Activated CD8-positive, alpha-beta memory T cell treated with anti-CD3 and anti-CD28 coated beads, Interleukin-2, amount 50 U/mL, for 48 hours (primary cell): ENCODE measurements around the gene ISYNA1.
A peak's percentile ranks its signal among the peaks of the same experiment; 100 is the strongest.

ENCODE experiments used
- DNase-seq: peaks from one replicate; pipeline ENCODE4 v3.0.0-alpha.2; 2020

The ISYNA1 gene

DNA sequence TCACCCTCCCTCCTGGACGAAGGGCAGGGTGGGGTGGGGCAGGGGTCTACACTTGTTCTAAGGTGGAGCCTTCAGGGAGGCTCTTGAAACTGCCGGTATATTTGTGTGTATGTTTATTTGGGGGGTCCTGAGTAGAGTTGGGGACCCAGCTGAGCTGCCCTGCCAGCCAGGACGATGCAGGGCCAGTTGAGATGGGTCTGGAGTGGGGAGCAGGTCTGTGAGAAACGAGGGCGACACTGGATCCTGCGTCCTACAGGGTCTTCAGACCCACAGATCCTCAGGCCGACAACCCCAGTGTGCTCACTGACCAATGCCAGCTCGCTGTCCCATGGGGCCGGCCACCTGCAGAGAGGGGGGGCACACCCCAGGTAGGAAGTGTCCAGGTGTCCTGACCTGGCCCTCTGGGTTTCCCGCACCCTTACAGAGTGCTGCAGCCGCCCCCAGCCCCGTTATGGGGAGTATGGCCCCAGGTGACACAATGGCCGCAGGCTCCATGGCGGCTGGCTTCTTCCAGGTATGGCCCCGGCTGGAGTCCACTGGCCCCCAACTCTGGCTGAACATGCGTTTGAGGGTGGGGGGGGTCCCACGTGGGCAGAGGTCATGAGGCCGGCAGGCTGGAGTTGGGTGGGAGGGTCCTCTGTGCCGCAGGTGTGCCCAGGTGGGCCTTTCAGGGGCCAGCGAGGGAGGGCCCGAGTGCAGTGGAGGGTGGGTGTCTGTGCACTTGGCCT is 7.4 kb downstream of the ISYNA1 start:
- DNase-seq, result no peak

DNA sequence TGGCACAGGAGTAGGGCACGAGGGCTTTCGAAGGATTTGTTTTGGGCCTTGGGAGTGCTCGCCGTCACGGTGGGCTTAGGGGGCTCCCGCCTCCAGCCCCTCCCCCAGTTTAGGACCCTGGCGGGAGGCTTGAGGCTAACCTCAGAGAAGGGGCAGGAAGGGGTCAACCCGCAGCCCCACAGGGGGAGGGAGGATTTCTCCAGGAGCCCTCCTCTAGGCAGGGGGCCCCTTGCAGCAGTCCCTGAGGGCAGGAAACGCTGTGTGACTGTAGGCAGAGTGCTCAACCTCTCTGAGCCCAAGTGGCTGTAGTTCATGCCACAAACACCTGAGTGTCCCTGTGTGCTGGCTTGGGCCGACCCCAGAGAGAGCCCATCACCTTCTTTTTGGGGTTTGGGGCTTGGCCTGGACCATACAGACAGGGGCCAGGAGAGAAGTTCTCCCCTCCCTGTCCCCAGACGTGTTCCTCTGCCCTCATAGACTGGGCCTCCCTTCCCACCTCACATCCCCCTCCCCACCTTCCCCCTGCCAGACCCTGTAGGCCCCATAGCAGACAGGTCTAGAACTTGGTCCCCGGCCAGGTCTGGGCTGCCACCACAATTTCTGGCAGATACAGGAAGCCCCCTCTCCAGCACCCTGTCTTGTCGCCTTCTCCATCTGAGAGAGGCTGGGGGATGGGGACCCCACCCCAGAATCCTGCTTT is 8.1 kb downstream of the ISYNA1 start:
- DNase-seq, result peak; percentile 63

DNA sequence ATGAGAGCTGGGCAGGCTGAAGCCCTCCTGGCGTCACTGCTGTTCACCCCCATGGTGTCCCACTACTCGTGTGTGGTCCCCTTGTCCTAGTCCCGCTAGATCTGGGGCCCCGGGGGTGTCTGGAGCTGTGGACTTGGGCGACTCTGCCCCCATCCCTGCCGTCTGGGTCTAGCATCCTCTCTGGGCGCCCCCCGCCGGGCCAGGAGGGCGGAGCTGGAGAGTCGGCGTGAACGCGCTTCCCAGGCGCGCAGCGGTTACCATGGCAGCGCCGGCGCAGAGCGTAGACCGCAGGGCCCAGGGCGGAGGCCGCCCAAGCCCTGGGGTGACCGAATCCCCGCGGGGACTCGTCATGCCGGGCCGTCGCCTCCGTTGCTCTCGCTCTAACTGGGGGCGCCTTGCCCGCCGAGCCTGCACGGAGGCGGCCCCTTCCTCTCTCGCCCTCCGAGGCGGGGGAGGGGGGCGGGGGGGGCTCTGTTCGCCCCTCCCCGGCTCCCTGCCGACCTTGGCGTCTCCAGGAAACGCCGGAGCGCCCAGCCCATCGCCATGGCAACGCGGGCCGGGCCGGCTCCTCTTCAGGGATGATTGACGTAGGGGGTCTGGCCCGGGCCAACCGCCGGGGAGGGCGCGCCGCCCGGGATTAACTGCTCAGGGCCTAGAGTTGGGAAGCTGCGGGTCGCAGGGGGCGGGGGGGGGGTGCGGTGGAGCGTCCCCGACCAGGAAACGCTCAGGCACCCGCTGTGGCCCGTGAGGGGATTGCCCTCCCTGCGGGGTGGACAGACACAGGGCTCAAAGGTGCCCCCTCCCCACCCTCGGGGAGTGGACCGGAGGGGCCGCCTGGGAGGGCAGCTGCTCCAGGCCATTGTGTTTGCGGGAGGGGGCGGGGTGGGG is 8.9 kb downstream of the ISYNA1 start:
- peak; percentile 91 for DNase-seq

DNA sequence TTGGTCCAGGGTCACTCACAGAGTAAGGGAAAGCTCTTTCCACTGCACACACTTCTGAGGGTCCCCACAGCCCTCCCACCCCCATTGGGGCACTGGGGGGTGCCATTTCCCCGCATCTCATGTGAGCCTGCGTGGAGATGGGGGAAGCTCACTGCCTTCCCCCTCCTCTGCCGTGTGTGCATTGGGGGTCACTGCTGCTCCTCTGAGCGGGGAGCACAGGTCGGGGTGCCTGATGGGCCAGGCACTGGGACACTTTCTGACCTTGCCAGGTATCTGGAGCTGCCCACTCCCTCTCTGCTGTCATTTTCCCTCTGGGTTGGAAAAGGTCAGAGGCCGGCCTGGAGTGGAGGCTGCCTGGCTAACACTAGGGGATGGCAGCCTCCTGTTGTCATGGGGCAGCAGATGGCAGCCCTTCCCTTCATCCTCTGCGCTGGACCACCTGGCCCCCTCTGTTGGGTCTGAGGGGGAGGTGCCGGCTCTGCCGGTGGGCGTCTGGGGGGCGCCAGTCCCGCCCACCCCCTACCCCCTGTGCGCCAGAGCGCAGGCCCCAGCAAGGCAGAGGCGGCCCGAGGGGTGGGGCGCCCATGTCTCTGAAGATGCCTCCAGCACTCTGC is 9.7 kb downstream of the ISYNA1 start:
- DNase-seq, result peak; percentile 59

DNA sequence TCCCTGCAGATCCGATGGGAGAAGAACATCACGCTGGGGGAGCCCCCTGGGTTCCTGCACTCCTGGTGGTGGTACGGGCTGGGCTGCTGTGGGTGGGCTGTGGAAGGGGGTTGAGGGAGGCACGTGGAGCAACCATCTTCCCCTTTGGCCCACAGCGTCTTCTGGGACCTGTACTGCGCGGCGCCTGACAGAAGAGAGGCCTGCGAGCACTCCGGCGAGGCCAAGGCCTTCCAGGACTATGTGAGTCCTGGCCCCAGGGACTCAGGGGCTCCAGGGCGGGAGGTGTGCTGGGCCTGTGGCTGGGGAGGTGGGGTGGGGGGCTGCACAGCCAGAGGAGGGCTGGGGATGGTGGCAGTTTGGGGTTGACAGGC is 10.2 kb downstream of the ISYNA1 start:
- DNase-seq, result no peak

DNA sequence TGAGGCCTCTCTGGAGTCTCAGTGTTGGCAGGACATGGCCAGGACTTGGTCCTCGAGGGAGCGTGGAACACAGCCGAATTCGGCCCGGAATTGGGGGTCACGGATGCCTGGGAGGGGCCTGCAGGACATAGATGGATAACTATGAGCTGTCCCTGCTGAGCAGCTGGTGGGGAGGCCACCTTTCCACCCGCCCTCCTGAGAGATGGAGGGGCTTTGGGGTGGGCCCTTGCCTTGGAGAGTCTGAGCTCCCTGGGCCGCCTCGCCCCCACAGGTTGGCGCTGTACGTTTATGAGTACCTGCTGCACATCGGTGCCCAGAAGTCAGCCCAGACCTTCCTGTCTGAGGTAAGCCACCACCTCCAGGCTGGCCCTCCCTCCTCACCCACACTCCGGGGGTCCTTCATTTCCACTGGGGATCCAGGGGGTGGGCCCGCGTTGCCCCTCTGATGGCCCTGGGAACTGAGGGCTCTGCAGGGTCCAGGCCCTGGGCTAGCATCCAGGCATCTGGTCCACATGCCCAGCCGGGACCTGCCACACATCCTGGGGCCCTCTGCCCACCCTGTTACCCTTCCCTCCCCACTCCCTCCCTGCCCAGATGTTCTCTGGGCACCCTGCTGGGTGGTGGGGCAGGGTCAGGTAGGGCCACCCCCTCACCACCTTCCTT is 10.7 kb downstream of the ISYNA1 start:
- DNase-seq, result peak; percentile 55

DNA sequence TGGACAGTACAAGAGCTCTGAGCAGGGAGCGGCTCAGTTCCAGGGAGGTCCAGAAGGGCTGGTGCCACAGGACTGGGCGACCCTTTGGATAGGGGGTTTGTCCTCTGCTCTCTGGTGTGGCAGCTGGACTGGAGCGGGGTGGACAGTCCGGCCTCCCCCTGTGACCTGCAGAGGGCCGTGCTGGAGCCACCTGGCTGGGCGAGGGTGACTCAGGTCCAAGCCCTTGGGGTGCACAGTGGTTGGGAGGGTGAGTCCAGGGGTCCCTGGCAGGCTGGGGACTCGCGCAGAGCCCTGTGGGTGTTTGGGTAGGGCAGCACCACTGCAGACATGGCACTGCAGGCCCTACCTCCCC is 11.5 kb downstream of the ISYNA1 start:
- no peak for DNase-seq

DNA sequence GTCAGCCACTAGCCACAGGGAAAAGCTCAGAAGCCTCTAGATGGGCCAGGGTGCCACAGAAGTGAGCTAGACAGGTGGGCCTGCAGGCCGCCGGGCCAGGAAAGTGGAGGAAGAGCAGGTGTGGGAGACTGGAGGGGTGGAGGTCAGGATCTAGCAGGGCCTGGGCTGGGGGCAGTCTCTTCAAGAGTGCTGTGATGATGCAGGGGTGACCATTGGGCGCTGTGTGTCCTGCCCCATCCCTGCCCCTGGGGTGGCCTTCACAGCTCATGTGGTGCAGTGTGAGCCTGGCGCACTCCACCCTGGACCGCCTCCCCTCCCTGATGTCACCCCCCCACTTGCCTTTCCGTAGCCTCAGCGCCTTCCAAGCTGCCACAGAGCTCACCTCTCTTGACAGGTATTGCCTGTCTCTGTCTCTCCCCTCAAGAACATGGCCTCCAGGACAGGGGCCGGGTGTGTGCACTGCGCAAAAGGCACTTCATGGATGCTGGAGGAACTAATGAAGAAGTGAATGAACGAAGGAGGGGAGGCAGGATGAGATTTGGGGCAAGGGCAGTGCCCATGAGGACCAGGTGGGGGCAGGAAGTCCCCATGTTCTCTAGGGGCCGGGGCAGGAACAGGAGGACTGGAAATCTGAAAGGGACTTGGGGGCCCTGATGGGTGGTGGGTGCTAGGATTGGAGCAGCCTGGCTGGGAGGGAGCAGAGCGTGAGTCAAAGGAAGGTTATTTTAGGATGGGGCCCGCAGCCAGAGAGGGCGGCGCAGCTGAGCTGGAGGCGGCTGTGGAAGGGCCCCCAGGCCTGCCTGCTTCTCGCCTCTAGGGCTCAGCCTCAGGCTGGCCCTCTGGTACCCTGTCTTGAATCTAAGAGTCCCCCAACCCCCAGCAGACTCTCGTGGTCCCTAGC is 12.2 kb downstream of the ISYNA1 start:
- DNase-seq, result no peak

DNA sequence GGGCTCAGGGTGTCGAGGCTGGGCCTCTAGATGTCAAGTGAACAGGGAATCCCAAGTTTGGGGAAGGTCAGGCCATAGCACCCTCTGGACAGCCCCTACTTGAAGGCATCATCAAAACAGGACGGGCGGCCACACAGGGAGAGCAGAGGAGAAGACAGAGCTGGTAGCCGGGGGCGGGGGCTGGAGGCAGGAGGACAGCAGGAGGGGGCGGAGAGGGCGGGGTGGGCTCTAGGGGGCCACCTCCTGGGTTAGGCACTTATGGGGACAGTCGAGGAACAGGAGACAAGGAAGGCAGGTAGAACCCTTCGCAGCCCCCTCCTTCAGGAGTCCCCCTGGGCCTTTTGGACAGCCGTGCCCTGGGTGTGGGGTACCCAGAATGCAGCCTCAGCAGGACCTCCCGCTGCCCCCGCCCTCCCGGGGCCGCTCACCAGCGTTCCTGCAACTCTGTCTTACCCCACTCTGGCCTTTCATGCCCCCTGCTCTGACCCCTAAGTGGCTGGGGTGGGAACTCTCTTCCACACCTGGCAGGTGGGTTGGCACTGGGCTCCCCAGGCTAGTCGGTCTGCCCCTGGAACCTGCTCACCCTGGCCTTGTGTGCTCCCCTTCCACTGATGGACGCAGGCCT is 12.9 kb downstream of the ISYNA1 start:
- no peak for DNase-seq

DNA sequence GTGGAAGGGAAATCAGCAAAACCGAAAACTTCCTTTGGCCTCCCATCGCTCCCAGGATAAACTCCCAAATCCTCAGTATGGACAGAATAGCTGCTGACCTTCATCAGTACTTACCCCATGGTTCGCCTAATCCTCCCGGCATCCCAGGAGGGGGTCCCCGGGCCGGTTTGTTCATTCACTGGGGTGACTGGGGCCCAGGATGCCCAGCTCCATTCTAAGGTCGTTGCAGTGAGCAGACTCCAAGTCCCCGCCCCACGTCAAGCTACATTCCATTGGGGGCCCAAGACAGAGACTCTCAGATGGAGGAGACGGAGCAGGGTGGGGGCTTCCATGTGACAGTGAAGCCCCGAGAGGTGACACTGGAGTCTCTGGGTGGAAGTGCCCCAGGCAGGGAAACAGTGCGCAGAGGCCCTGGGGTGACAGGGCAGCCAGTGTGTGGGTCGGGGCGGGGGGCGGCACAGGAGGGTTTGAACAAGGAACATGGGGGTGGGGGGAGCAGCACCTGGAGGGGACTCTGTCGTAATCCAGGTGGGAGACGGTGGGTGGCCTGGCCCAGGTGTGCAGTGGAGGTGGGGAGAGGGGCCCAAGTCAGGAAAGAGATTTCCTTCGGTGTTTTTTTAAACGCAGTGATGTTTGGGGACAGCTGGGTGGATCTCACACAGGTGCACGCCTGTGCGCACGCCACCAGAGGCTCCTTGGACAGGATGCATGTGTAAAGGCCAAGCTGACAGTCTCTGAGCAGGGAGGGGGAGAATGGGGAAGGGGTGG is 13.6 kb downstream of the ISYNA1 start:
- DNase-seq, result no peak

DNA sequence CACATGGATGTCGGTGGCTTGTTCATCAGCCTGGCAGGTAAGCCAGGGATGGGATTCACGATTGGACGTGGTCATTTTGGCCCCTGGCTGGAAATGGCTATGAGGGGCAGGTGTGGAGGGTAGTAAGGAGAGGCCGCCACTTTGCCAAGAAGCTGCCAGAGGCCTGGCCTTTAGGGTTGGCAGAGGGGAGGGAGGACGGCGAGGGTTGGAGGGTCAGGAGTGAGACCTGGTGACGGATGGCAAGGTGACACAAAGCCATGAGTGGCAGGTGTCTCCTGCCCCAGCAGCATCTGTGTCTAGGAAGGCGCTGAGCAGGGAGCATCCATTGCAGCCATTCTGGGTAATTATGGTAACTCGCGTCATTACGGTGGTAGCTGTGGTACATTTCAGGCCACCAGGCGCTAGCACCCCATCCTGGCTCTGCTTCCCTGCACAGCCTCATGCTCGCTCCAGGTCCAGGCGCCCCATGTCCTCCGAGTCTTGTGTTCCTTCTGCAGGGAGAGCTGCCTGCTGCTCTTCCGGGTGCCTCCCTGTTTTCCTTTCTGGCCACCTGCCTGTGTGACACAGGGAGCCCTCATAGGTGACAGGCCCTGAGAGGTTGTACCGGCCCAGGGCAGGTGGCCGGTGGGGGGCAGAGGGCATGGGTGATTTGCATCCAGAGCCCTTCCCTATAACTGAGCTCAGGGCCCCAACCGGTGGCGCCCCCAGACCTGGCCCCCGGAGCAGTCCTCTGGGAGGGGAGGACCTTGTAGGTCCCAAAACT is 14.5 kb downstream of the ISYNA1 start:
- no peak for DNase-seq

DNA sequence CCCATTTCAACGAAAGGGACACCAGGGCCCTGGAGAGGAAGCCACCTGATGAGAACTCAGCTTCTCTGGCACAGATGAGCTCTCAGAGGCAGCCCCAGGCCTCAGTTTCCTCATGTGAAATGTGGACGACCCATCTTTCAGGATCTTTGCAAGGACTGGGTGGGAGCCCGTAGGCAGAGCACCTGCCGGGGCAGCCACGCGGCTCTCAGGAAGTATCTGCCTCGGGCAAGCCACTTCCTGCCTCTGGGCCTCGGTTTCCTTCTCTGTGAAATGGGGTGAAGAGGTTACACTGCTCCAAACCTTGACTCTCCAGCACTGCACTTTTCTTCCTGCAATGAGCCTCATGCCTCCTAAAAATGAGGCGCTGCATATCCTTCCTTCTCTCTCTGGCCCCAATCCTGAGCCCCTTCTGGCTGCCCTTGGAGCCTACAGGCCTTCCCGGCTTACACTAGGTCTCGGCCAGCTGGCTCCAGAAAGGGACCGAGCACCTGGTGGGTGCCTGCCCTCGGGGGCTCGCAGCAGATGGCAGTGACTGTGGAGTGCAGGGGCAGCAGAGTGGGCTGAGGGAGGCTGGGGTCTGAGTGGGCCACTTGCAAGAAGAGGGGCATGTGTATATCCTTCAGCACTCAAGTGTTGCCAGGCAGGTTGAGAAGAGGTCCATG is 15.3 kb downstream of the ISYNA1 start:
- DNase-seq, result peak; percentile 63

DNA sequence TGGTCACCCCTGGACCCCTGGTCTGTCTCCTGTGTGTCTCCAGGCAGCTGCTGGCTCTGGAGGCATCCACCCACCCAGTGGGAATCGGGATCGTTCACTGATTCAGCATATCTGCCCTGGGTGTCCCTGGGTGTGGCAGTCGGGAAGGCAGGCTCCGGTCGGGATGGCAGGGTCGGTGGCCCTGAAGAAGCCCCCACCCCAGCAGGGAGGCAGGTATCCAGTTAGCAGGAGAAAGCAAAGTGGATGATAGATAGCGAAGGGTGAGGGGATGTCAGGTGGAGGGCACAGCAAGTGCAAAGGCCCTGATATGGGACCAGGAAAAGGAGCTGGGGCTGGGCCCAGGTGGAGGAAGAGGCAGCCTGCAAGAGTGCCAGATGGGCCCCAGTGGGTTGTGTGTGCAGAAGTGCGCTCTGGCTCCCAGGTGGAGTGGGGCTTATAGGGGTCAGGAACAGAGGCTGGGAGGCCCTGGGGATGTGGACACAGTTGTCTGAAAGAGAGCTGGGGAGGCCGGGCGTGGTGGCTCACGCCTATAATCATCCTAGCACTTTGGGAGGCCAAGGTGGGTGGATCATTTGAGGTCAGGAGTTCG is 16.5 kb downstream of the ISYNA1 start:
- no peak for DNase-seq

DNA sequence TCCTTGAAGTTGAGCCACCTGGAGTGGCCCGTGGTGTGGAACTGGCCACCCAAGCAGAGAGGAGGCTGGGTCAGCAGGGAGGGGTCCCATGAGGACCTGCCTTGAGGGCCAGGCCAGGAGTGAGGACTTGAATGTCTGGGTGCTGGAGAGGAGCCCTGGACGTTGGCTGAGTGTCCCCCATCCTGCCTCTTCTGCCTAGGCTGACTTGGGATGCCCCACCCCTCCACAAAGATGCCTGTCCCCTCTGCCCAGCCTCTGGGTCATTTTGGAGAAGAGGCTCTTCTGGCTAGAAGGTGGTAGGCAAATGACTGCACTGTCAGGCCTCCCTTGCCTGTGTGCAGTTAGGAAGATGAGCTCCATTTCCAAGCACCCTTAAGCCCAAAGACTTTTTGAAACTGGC is 17.0 kb downstream of the ISYNA1 start:
- DNase-seq, result no peak

DNA sequence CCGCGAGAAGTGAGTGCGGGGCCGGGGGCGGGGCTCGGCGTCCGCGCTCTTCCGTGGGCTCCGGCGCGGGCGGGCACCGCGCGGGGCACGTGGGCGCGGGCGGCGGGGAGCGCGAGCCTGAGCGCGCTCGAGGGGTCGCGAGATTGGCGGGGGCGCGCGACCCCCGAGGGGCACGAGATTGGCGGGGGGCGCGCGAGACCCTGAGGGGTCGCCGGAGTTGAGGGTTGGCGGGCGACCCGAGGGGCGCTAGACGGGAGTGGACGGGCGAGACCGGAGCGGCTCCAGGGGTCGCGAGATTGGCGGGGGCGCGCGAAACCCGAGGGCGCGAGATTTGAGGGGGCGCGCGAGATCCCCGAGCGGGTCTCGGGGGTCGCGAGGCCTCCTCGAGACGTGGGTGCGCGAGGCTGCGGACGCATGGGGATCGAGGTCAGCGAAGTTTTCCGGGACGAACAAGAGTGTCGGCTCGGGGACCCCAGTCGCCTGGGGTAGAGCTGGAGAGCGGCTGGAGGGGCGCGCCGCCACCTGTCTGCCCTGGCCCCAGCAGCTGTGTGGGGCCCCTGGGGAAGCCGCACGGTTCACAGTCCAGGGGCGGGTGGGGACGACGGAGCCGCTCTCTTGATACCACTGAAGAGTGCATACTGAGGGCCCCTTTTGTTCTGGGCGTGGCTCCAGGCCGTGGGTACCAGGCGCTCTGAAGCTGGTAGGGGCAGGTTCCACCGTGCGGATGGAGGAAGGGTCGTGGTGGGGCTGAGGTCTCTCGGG is 18.1 kb downstream of the ISYNA1 start:
- DNase-seq, result peak; percentile 79

DNA sequence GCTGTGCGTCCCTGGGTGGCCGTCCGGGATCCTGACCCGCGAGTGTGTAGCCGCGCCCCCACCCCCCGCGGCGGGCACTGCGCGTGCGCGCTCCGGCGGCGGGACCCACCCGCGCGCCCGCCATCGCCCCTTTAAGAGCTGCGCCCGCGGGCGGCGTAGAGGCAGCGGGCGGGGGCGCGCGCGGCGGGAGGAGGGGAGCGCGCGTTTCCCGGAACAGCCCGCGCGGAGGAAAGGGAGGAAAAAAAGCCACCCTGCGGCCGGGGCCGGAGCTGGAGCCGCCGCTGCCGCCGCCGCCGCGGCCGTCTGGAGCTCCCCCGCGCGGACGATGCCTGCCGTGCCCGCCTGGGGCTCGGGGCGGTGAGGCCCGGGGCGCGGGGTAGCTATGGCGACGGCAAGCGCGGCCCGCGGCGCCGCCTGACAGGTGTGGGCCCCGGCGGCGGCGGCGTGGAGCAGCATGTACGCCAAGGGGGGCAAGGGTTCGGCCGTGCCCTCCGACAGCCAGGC is 18.7 kb downstream of the ISYNA1 start, which contains the start of gene SSBP4:
Gene SSBP4, plus strand, starts transcription at position 204 of the 504 bp plus-strand sequence. Its CDS starts 251 bp downstream, at position 455.
- peak; percentile 88 for DNase-seq

DNA sequence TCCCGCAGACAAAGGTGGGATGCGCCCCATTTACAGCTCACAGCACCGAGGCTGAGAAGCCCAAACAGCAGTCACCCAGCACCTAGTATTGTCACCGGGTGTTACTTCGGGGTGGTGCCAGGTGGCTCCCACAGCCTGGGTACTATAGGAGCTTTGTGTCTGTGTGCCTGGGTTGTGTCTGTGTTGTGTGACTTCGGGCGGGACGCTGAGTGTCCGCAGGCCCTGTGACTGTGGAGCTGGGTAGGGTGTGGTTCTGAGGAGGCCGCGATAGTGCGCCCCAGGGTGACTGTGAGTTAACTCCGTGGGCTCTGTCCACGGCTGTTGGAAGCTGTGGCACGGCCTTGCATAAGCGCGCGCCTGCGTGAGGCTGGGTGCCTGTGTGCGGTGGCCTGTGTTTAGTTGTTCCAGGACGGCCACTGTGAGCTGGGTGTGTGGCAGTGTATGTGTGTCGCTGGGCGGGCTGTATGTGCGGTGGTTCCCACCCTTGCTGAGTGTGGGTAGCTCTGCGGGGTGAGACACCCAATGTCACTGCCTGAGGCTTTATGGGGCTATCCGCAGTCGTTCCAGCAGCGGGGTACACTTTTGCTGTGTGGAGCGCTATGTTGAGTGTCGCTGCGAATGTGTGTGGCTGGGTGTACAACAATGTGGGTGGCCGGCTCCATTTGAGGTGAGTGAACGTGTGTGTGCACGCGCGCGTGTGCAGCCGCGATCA is 19.3 kb downstream of the ISYNA1 start:
- peak; percentile 70 for DNase-seq
